ENCODE results near the gene USP31. TPM values are rescaled to one million over a fixed set of nuclear protein-coding genes. Genes with fewer than 3 reads are reported as not detected.
"Not testable (repeated sequence)": the region's sequence is repeated elsewhere in the genome, so short reads cannot be mapped to it uniquely, and the experiment has no call there.

The USP31 gene
- total RNA-seq, 1 donor from 2014 or later = 7.7 TPM

- intact Hi-C loops (cut with micrococcal nuclease) = no loop called here
Observed at GRCh38 chr16:23101012-23101550, 48.2 kb downstream of the USP31 start.

GRCh38 chr16:23096450-23096849 lies 52.8 kb downstream of the USP31 start:
- intact Hi-C loops (cut with micrococcal nuclease) = not testable (repeated sequence)

- intact Hi-C loops (cut with micrococcal nuclease) = not testable (repeated sequence)
Observed at GRCh38 chr16:23094136-23094535, 55.1 kb downstream of the USP31 start.

- intact Hi-C loops (cut with micrococcal nuclease) = no loop called here
Observed at GRCh38 chr16:23092801-23093117, 56.5 kb downstream of the USP31 start.

GRCh38 chr16:23092072-23092800 lies 57.0 kb downstream of the USP31 start:
- intact Hi-C loops (cut with micrococcal nuclease) = no loop called here

- intact Hi-C loops (cut with micrococcal nuclease) = no loop called here
Observed at GRCh38 chr16:23089111-23089510, 60.1 kb downstream of the USP31 start.

- intact Hi-C loops (cut with micrococcal nuclease) = no loop called here
Observed at GRCh38 chr16:23088018-23088417, 61.2 kb downstream of the USP31 start.

GRCh38 chr16:23085949-23086348 lies 63.3 kb downstream of the USP31 start:
- intact Hi-C loops (cut with micrococcal nuclease) = no loop called here

GRCh38 chr16:23082161-23082788 lies 67.0 kb downstream of the USP31 start:
- intact Hi-C loops (cut with micrococcal nuclease) = no loop called here

GRCh38 chr16:23081675-23082119 lies 67.6 kb downstream of the USP31 start:
- intact Hi-C loops (cut with micrococcal nuclease) = no loop called here

- intact Hi-C loops (cut with micrococcal nuclease) = no loop called here
Observed at GRCh38 chr16:23080747-23081146, 68.5 kb downstream of the USP31 start.

GRCh38 chr16:23080329-23080728 lies 68.9 kb downstream of the USP31 start:
- intact Hi-C loops (cut with micrococcal nuclease) = no loop called here

GRCh38 chr16:23079675-23080301 lies 69.5 kb downstream of the USP31 start:
- intact Hi-C loops (cut with micrococcal nuclease) = no loop called here

GRCh38 chr16:23074423-23074822 lies 74.8 kb downstream of the USP31 start:
- intact Hi-C loops (cut with micrococcal nuclease) = no loop called here

GRCh38 chr16:23072769-23073549 lies 76.3 kb downstream of the USP31 start:
- intact Hi-C loops (cut with micrococcal nuclease) = no loop called here

- intact Hi-C loops (cut with micrococcal nuclease) = no loop called here
Observed at GRCh38 chr16:23072084-23072599, 77.1 kb downstream of the USP31 start.

- intact Hi-C loops (cut with micrococcal nuclease) = no loop called here
Observed at GRCh38 chr16:23071196-23072083, 77.8 kb downstream of the USP31 start.

- intact Hi-C loops (cut with micrococcal nuclease) = no loop called here
Observed at GRCh38 chr16:23069844-23070243, 79.4 kb downstream of the USP31 start.

GRCh38 chr16:23068079-23068736 lies 81.0 kb downstream of the USP31 start:
- intact Hi-C loops (cut with micrococcal nuclease) = no loop called here

- intact Hi-C loops (cut with micrococcal nuclease) = no loop called here
Observed at GRCh38 chr16:23066676-23067075, 82.6 kb downstream of the USP31 start.

Data from T-helper 2 cell treated with Interferon-gamma antibody and Interleukin-4, amounts not matched to agents 100 ng/mL and 5 ng/mL, for 36 hours (primary cell).